ENCODE results near the gene MINDY3.
A peak's percentile ranks its signal among the peaks of the same experiment; 100 is the strongest.
"Not testable (repeated sequence)": the region's sequence is repeated elsewhere in the genome, so short reads cannot be mapped to it uniquely, and the experiment has no call there.

MINDY3 gene

GRCh38 chr10:15781381-15781960 is 78.8 kb downstream of the MINDY3 start:
- no peak for DNase-seq (ENCODE audit: low read depth in 1 of 2, low spot score in 1 of 2)

GRCh38 chr10:15780353-15781135 is 79.8 kb downstream of the MINDY3 start:
- no peak for DNase-seq (ENCODE audit: low read depth in 1 of 2, low spot score in 1 of 2)

- DNase-seq (ENCODE audit: low read depth in 1 of 2, low spot score in 1 of 2): no peak
Measured at GRCh38 chr10:15775513-15775912, 84.8 kb downstream of the MINDY3 start.

GRCh38 chr10:15774534-15774933 is 85.8 kb downstream of the MINDY3 start:
- DNase-seq (ENCODE audit: low read depth in 1 of 2, low spot score in 1 of 2): not testable (repeated sequence)

GRCh38 chr10:15764892-15765454 is 95.3 kb downstream of the MINDY3 start:
- DNase-seq (ENCODE audit: low read depth in 1 of 2, low spot score in 1 of 2): no peak

- no peak for DNase-seq (ENCODE audit: low read depth in 1 of 2, low spot score in 1 of 2)
Measured at GRCh38 chr10:15763006-15763405, 97.3 kb downstream of the MINDY3 start.

GRCh38 chr10:15762239-15762638 is 98.1 kb downstream of the MINDY3 start:
- DNase-seq (ENCODE audit: low read depth in 1 of 2, low spot score in 1 of 2): not testable (repeated sequence)

GRCh38 chr10:15761224-15761623 is 99.1 kb downstream of the MINDY3 start:
- DNase-seq (ENCODE audit: low read depth in 1 of 2, low spot score in 1 of 2): not testable (repeated sequence)

- DNase-seq (ENCODE audit: low read depth in 1 of 2, low spot score in 1 of 2): no peak
Measured at GRCh38 chr10:15760681-15761080, 99.6 kb downstream of the MINDY3 start.

- DNase-seq (ENCODE audit: low read depth in 1 of 2, low spot score in 1 of 2): no peak
Measured at GRCh38 chr10:15759265-15759664, 101.0 kb downstream of the MINDY3 start.

- no peak for DNase-seq (ENCODE audit: low read depth in 1 of 2, low spot score in 1 of 2)
Measured at GRCh38 chr10:15758618-15759017, 101.7 kb downstream of the MINDY3 start.

- DNase-seq (ENCODE audit: low read depth in 1 of 2, low spot score in 1 of 2): no peak
Measured at GRCh38 chr10:15754937-15755336, 105.4 kb downstream of the MINDY3 start.

- DNase-seq (ENCODE audit: low read depth in 1 of 2, low spot score in 1 of 2): no peak
Measured at GRCh38 chr10:15751046-15751445, 109.3 kb downstream of the MINDY3 start.

GRCh38 chr10:15748126-15748525 is 112.2 kb downstream of the MINDY3 start:
- no peak for DNase-seq (ENCODE audit: low read depth in 1 of 2, low spot score in 1 of 2)

- no peak for DNase-seq (ENCODE audit: low read depth in 1 of 2, low spot score in 1 of 2)
Measured at GRCh38 chr10:15747632-15748031, 112.7 kb downstream of the MINDY3 start.

- no peak for DNase-seq (ENCODE audit: low read depth in 1 of 2, low spot score in 1 of 2)
Measured at GRCh38 chr10:15745751-15746150, 114.6 kb downstream of the MINDY3 start.

GRCh38 chr10:15744217-15744865 is 116.0 kb downstream of the MINDY3 start:
- DNase-seq (ENCODE audit: low read depth in 1 of 2, low spot score in 1 of 2): peak in 1 of 2 donors; percentile 24

GRCh38 chr10:15743443-15743842 is 116.9 kb downstream of the MINDY3 start:
- DNase-seq (ENCODE audit: low read depth in 1 of 2, low spot score in 1 of 2): no peak

- no peak for DNase-seq (ENCODE audit: low read depth in 1 of 2, low spot score in 1 of 2)
Measured at GRCh38 chr10:15742836-15743235, 117.5 kb downstream of the MINDY3 start.

- DNase-seq (ENCODE audit: low read depth in 1 of 2, low spot score in 1 of 2): no peak
Measured at GRCh38 chr10:15742102-15742501, 118.2 kb downstream of the MINDY3 start.

- DNase-seq (ENCODE audit: low read depth in 1 of 2, low spot score in 1 of 2): no peak
Measured at GRCh38 chr10:15741581-15741980, 118.7 kb downstream of the MINDY3 start.

- no peak for DNase-seq (ENCODE audit: low read depth in 1 of 2, low spot score in 1 of 2)
Measured at GRCh38 chr10:15740261-15740660, 120.0 kb downstream of the MINDY3 start.

All from activated CD4-positive, alpha-beta T cell treated with anti-CD3 and anti-CD28 coated beads, Interleukin-2, amount 50 U/mL, for 24 hours (primary cell).